Measurements from ENCODE around the gene ZNF668. TPM values are rescaled to one million over a fixed set of nuclear protein-coding genes. Genes with fewer than 3 reads are reported as not detected.

The ZNF668 gene
- total and polyA plus RNA-seq, 2 of the 13 experiments (the other 11 are each of a cell fraction or from before 2014, with no cell fraction given): 3.8 to 9.8 TPM

- TF ChIP-seq CBX5 (CRISPR knock-in tag; IDR thresholded peaks at IDR 0.05; ENCODE audit: borderline replicate concordance): peak; percentile 28; the same call in 1 of the 2 replicates
- peak; percentile 57; the same call in 1 of the 2 replicates for TF ChIP-seq DMAP1 (CRISPR knock-in tag; IDR thresholded peaks at IDR 0.05)
- peak; percentile 32; the same call in 1 of the 2 replicates for TF ChIP-seq ARNT2 (CRISPR knock-in tag; IDR thresholded peaks at IDR 0.05; ENCODE audit: low read depth)
- peak; percentile 20; the same call in 1 of the 2 replicates for TF ChIP-seq YEATS4 (CRISPR knock-in tag; IDR thresholded peaks at IDR 0.05; ENCODE audit: borderline replicate concordance)
- peak; percentile 62; the same call in 1 of the 2 replicates for TF ChIP-seq HOMEZ (CRISPR knock-in tag; IDR thresholded peaks at IDR 0.05; ENCODE audit: low read depth)
- TF ChIP-seq NFE2 (CRISPR knock-in tag; IDR thresholded peaks at IDR 0.05): 0 out of 2 replicates have a peak, but pooled peaks have one; percentile 23
- TF ChIP-seq, protein P1, sequence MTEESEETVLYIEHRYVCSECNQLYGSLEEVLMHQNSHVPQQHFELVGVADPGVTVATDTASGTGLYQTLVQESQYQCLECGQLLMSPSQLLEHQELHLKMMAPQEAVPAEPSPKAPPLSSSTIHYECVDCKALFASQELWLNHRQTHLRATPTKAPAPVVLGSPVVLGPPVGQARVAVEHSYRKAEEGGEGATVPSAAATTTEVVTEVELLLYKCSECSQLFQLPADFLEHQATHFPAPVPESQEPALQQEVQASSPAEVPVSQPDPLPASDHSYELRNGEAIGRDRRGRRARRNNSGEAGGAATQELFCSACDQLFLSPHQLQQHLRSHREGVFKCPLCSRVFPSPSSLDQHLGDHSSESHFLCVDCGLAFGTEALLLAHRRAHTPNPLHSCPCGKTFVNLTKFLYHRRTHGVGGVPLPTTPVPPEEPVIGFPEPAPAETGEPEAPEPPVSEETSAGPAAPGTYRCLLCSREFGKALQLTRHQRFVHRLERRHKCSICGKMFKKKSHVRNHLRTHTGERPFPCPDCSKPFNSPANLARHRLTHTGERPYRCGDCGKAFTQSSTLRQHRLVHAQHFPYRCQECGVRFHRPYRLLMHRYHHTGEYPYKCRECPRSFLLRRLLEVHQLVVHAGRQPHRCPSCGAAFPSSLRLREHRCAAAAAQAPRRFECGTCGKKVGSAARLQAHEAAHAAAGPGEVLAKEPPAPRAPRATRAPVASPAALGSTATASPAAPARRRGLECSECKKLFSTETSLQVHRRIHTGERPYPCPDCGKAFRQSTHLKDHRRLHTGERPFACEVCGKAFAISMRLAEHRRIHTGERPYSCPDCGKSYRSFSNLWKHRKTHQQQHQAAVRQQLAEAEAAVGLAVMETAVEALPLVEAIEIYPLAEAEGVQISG (CRISPR knock-in tag; IDR thresholded peaks at IDR 0.05): peak; percentile 15; the same call in 1 of the 2 replicates
- 0 out of 2 replicates have a peak, but pooled peaks have one; percentile 19 for TF ChIP-seq NCOR1 (IDR thresholded peaks at IDR 0.05; ENCODE audit: borderline replicate concordance, low read length)
- TF ChIP-seq SOX6 (IDR thresholded peaks at IDR 0.05): no peak
- TF ChIP-seq SOX6 (CRISPR knock-in tag; IDR thresholded peaks at IDR 0.05): peak; percentile 71
- TF ChIP-seq, protein P2, sequence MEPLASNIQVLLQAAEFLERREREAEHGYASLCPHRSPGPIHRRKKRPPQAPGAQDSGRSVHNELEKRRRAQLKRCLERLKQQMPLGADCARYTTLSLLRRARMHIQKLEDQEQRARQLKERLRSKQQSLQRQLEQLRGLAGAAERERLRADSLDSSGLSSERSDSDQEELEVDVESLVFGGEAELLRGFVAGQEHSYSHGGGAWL (CRISPR knock-in tag; IDR thresholded peaks at IDR 0.05): 0 out of 2 replicates have a peak, but pooled peaks have one; percentile 35
- TF ChIP-seq GATAD2A (CRISPR knock-in tag; IDR thresholded peaks at IDR 0.05): peak; percentile 23; the same call in 1 of the 2 replicates
- TF ChIP-seq CENPX (CRISPR knock-in tag; IDR thresholded peaks at IDR 0.05): no peak
- TF ChIP-seq SAP130 (CRISPR knock-in tag; IDR thresholded peaks at IDR 0.05; ENCODE audit: low read depth): peak; percentile 77
- peak; percentile 55; the same call in 1 of the 2 replicates for TF ChIP-seq SOX5 (CRISPR knock-in tag; IDR thresholded peaks at IDR 0.05; ENCODE audit: borderline replicate concordance)
- peak; percentile 22; the same call in 1 of the 2 replicates for TF ChIP-seq HOXA3 (CRISPR knock-in tag; IDR thresholded peaks at IDR 0.05)
- 0 out of 4 replicates have a peak, but pooled peaks of 1 of the 2 experiments have one; percentile 19 for TF ChIP-seq HMGXB4 (CRISPR knock-in tag; IDR thresholded peaks at IDR 0.05; ENCODE audit: borderline replicate concordance in 1 of 2, low read depth in 1 of 2)
- TF ChIP-seq KLF6 (CRISPR knock-in tag; IDR thresholded peaks at IDR 0.05): 0 out of 2 replicates have a peak, but pooled peaks have one; percentile 42
- TF ChIP-seq ZNF788 (CRISPR knock-in tag; IDR thresholded peaks at IDR 0.05; ENCODE audit: borderline replicate concordance): peak; percentile 51; the same call in 1 of the 2 replicates
- peak; percentile 18; the same call in 1 of the 2 replicates for TF ChIP-seq IKZF5 (CRISPR knock-in tag; IDR thresholded peaks at IDR 0.05)
- no peak for TF ChIP-seq SP1 (IDR thresholded peaks at IDR 0.05)
- TF ChIP-seq SP1 (CRISPR knock-in tag; IDR thresholded peaks at IDR 0.05): peak; percentile 41; the same call in 1 of the 2 replicates
- peak; percentile 21; the same call in 1 of the 2 replicates for TF ChIP-seq HOXA5 (CRISPR knock-in tag; IDR thresholded peaks at IDR 0.05)
These were observed 19.2 kb upstream of the ZNF668 start (continued) for GRCh38 chr16:31093132-31093703.

All from HepG2 (cell line).